Panc1 (cell line): ENCODE data around the gene GGT6. TPM values are rescaled to one million over a fixed set of nuclear protein-coding genes. Genes with fewer than 3 reads are reported as not detected.

Source experiments
- ATAC-seq: fragments of 200-7000 bp; cut with Tn5 transposase; 2 replicates; pipeline ENCODE4 v1.9.1; 2020; ENCODE audit warnings: mild to moderate bottlenecking, moderate library complexity
- BruUV-seq: library from RNA; stranded (reverse); fragments of 400-500 nt; replicated peaks from 2 replicates; lab custom pipeline; 2021; lab: Mats Ljungman, UMichigan
- CTCF ChIA-PET: fragments of 300-600 bp; sonication (Branson Sonifier 250); formaldehyde crosslinking; loops from one replicate; lab custom pipeline; 2022; ENCODE audit warnings: antibody characterized with exemption; lab: Charles Lee
- POLR2A ChIA-PET: fragments of 300-600 bp; sonication (Branson Sonifier 250); formaldehyde crosslinking; loops from one replicate; lab custom pipeline; 2022; ENCODE audit warnings: antibody characterized with exemption; lab: Charles Lee
- DNase-seq: peaks from one replicate; pipeline ENCODE4 v3.0.0-alpha.2; 2010; ENCODE audit warnings: low read depth, low spot score
- H3K27ac ChIP-seq: 2 replicates; pipeline ENCODE4 v1.5.1; 2011; ENCODE audit warnings: mild to moderate bottlenecking, low read length, inconsistent platforms
- H3K27me3 ChIP-seq: fragments of 200-500 bp; sonication (Bioruptor generic); 2 replicates; pipeline ENCODE4 v1.6.0; 2014; ENCODE audit warnings: low read length, inconsistent platforms; ENCODE audit not compliant: control insufficient read depth, insufficient read depth
- H3K36me3 ChIP-seq: fragments of 200-500 bp; sonication (Bioruptor generic); 2 replicates; pipeline ENCODE4 v1.5.1; 2014; ENCODE audit warnings: inconsistent platforms, mild to moderate bottlenecking, low read length, moderate library complexity; ENCODE audit not compliant: control insufficient read depth, insufficient read depth
- H3K4me1 ChIP-seq: 2 replicates; pipeline ENCODE4 v1.5.1; 2011; ENCODE audit warnings: inconsistent platforms, mild to moderate bottlenecking, low read length, moderate library complexity; ENCODE audit not compliant: control insufficient read depth, insufficient read depth
- H3K4me3 ChIP-seq, 2 experiments: 2 replicates each; pipeline ENCODE4 v1.5.1; 2011 to 2012; ENCODE audit warnings: low read depth in 2 of 2, low read length in 2 of 2, mild to moderate bottlenecking in 2 of 2, inconsistent platforms in 1 of 2, moderate library complexity in 1 of 2
- H3K9me3 ChIP-seq: fragments of 200-500 bp; sonication (Bioruptor generic); 2 replicates; pipeline ENCODE4 v1.5.1; 2014; ENCODE audit warnings: low read depth, mild to moderate bottlenecking, inconsistent platforms, low read length, moderate library complexity; ENCODE audit not compliant: control insufficient read depth, insufficient read depth
- POLR2AphosphoS5 ChIP-seq: IDR thresholded peaks from 2 replicates; pipeline ENCODE4 v1.6.1; 2012; ENCODE audit warnings: mild to moderate bottlenecking, low read depth, low read length, moderate library complexity
- REST ChIP-seq, 2 experiments: IDR thresholded peaks; 2 replicates each; pipeline ENCODE4 v1.6.1; 2011 to 2012; ENCODE audit warnings: low read depth in 2 of 2, control low read depth in 1 of 2, low read length in 1 of 2, mild to moderate bottlenecking in 1 of 2, moderate library complexity in 1 of 2; ENCODE audit not compliant: insufficient read depth in 1 of 2
- SIN3A ChIP-seq: IDR thresholded peaks from 2 replicates; pipeline ENCODE4 v1.6.1; 2012; ENCODE audit warnings: low read depth, mild to moderate bottlenecking, low read length, moderate library complexity, borderline replicate concordance; ENCODE audit not compliant: insufficient read depth
- TCF7L2 ChIP-seq: IDR thresholded peaks from 2 replicates; pipeline ENCODE4 v1.6.1; 2011; ENCODE audit warnings: mild to moderate bottlenecking, low read depth, low read length, inconsistent platforms
- in situ Hi-C: cut with HindIII; loops from 2 replicates; pipeline ENCODE4 v1.10.0; 2016; ENCODE audit warnings: low sequenced_read_pairs, low pct_unique_long_range_greater_than_20kb
- intact Hi-C: fragments of 100-400 bp; cut with micrococcal nuclease; formaldehyde crosslinking; loops from one replicate; pipeline ENCODE4 v1.10.0; 2022; ENCODE audit not compliant: unreplicated experiment
- total RNA-seq: library from RNA; stranded (reverse); gene quantifications from one replicate; pipeline ENCODE4 v1.2.1, GENCODE V29; 2021; ENCODE audit not compliant: unreplicated experiment
- TF ChIP-seq, protein P1 (sequence below): fragments of 450-650 bp; IDR thresholded peaks from 2 replicates; pipeline ENCODE4 v1.5.1; 2017; ENCODE audit warnings: mild to moderate bottlenecking

GGT6 gene
- total RNA-seq, 1 experiment from 2014 or later, result not detected

DNA sequence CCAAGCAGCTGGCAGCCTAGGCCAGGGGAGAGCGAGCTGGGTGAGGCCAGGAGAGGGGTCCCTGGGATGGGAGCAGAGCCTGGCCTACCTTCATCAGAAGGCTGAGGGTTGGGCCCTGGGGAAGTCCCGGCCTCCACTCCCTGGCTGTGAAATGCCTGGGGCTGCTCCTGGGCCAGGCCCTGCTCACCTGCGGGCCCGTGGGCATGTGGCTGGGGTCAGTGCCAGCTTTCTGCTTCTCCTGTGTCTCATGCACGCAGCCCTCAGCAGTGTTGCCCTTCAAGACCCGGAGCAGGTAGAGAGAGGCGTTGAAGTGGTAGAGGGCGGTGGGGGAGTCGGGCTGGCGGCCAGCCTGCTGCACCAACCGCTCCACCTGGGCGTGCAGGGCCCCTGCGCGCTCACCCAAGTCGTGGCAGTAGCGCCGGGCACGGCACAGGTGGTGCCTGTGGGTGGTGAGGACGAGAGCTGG is 17.6 kb downstream of the GGT6 start:
- H3K27ac ChIP-seq, result no peak overlapping the region
- CTCF ChIA-PET, result no interaction called here
- no peak overlapping the region for H3K4me3 ChIP-seq
- no peak for DNase-seq
- POLR2A ChIA-PET, result no interaction called here
- BruUV-seq, result no TSS peak
- H3K9me3 ChIP-seq, result no peaks in the 10 kb centered on the region
- intact Hi-C loops, result no loop called here
- in situ Hi-C loops, result no loop called here
- no peaks in the 10 kb centered on the region for H3K27me3 ChIP-seq
- TF ChIP-seq SIN3A (no peak), POLR2AphosphoS5 (no peak), TCF7L2 (no peak), REST (IDR thresholded peaks at IDR 0.05; ENCODE audit: insufficient read depth in 1 of 2, low read depth in 2 of 2, low read length in 1 of 2) (no peak)
- TF ChIP-seq, protein P1, sequence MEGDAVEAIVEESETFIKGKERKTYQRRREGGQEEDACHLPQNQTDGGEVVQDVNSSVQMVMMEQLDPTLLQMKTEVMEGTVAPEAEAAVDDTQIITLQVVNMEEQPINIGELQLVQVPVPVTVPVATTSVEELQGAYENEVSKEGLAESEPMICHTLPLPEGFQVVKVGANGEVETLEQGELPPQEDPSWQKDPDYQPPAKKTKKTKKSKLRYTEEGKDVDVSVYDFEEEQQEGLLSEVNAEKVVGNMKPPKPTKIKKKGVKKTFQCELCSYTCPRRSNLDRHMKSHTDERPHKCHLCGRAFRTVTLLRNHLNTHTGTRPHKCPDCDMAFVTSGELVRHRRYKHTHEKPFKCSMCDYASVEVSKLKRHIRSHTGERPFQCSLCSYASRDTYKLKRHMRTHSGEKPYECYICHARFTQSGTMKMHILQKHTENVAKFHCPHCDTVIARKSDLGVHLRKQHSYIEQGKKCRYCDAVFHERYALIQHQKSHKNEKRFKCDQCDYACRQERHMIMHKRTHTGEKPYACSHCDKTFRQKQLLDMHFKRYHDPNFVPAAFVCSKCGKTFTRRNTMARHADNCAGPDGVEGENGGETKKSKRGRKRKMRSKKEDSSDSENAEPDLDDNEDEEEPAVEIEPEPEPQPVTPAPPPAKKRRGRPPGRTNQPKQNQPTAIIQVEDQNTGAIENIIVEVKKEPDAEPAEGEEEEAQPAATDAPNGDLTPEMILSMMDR, result no peak
- H3K4me1 ChIP-seq, result peaks cover 5% of the 10 kb centered on the region; the same call in 1 of the 2 replicates
- H3K36me3 ChIP-seq, result peaks cover 3% of the 10 kb centered on the region; the same call in 1 of the 2 replicates
- ATAC-seq, result no peak

DNA sequence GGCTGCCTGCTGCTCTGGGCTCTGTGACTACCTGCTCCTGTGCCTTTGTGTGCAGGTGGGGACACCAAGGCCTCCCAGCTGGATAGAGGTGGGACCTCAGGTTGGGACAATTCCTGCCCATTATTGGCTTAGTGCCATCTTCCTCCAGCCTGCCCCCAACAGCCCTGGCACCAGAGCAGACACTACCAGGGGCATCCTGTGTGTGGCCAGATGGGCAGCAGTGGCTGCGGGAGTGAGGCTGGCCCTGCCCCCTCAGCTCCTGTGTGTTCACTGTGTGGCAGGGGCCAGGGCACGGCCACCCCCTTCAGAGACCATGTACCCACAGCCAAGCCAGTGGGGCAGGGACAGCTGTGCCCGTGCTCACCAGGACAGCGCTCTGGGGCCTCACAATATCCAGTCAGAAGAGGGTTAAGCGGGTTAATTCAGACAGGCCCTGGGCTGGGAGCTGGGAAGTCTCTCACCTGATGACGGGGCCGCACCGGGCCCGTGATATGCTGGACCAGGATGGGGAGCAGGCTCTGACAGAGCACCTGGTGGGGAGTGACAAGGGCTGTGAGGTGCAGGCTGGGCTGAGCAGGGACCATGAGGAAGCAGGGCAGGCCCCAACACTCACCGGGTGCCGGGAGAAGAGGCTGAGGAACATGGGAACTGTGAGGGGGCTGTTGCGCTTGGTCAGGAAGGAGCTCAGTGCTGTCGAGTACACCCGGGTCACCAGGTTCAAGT is 18.2 kb downstream of the GGT6 start:
- H3K9me3 ChIP-seq, result no peaks in the 10 kb centered on the region
- peaks cover 11% of the 10 kb centered on the region for H3K4me1 ChIP-seq
- H3K27ac ChIP-seq, result no peak overlapping the region
- DNase-seq (no peak), ATAC-seq (no peak)
- in situ Hi-C loops (no loop called here), intact Hi-C loops (no loop called here)
- TF ChIP-seq REST (IDR thresholded peaks at IDR 0.05; ENCODE audit: insufficient read depth in 1 of 2, low read depth in 2 of 2, low read length in 1 of 2) (no peak), SIN3A (no peak), TCF7L2 (no peak), POLR2AphosphoS5 (no peak)
- TF ChIP-seq, protein P1, result no peak
- no peaks in the 10 kb centered on the region for H3K27me3 ChIP-seq
- CTCF ChIA-PET, result no interaction called here
- BruUV-seq, result no TSS peak
- peaks cover 3% of the 10 kb centered on the region; the same call in 1 of the 2 replicates for H3K36me3 ChIP-seq
- no peak overlapping the region for H3K4me3 ChIP-seq
- POLR2A ChIA-PET, result no interaction called here
